H1 (cell line): ENCODE measurements around the gene MYO5B. TPM values are rescaled to one million over a fixed set of nuclear protein-coding genes. Genes with fewer than 3 reads are reported as not detected.

Source experiments
- CTCF ChIA-PET: fragments of 300-600 bp; sonication (Branson Sonifier 250); formaldehyde crosslinking; loops from one replicate; lab custom pipeline; 2021; ENCODE audit not compliant: partially characterized antibody; lab: Charles Lee
- POLR2A ChIA-PET: fragments of 300-600 bp; sonication (Branson Sonifier 250); formaldehyde crosslinking; loops from one replicate; lab custom pipeline; 2021; ENCODE audit warnings: inconsistent platforms; ENCODE audit not compliant: partially characterized antibody; lab: Charles Lee
- DNase-seq, 2 experiments: peaks; one replicate each; pipeline versions ENCODE4 v3.0.0 to v3.0.0-alpha.2; 2010 to 2022; ENCODE audit warnings: low spot score in 2 of 2, low read depth in 1 of 2, mixed read lengths in 1 of 2
- FAIRE-seq: peaks from 2 replicates; lab custom pipeline; 2011; peaks lifted over from hg19 to GRCh38; lab: Jason Lieb, UNC
- H2AFZ ChIP-seq: 2 replicates; pipeline ENCODE4 v1.8.1; 2012; ENCODE audit warnings: low read length, inconsistent platforms
- H2AK5ac ChIP-seq: 2 replicates; pipeline ENCODE4 v1.6.1; 2013; ENCODE audit warnings: low read depth, low read length
- H2BK120ac ChIP-seq: replicated peaks from 2 replicates; pipeline ENCODE3; 2013; ENCODE audit warnings: low read depth, low read length, inconsistent platforms
- H2BK12ac ChIP-seq: 2 replicates; pipeline ENCODE4 v1.6.1; 2013; ENCODE audit warnings: low read depth, low read length
- H2BK15ac ChIP-seq: 2 replicates; pipeline ENCODE4 v1.6.1; 2013; ENCODE audit warnings: low read length
- H2BK20ac ChIP-seq: 2 replicates; pipeline ENCODE4 v1.6.1; 2013; ENCODE audit warnings: low read length
- H2BK5ac ChIP-seq: 2 replicates; pipeline ENCODE4 v1.6.1; 2013; ENCODE audit warnings: low read depth, low read length
- H3K14ac ChIP-seq: 2 replicates; pipeline ENCODE4 v1.6.1; 2013; ENCODE audit warnings: inconsistent platforms; ENCODE audit not compliant: insufficient read length
- H3K18ac ChIP-seq: 2 replicates; pipeline ENCODE4 v1.6.1; 2013; ENCODE audit warnings: low read length; ENCODE audit errors: extremely low read depth
- H3K23ac ChIP-seq: 2 replicates; pipeline ENCODE4 v1.6.1; 2013; ENCODE audit warnings: inconsistent platforms; ENCODE audit not compliant: insufficient read length
- H3K23me2 ChIP-seq: 2 replicates; pipeline ENCODE4 v1.6.1; 2013; ENCODE audit warnings: low read depth, low read length
- H3K27ac ChIP-seq: 2 replicates; pipeline ENCODE4 v1.6.1; 2011; ENCODE audit warnings: low read depth, low read length, inconsistent platforms
- H3K27me3 ChIP-seq, 4 experiments: replicated peaks in 1 of 4; 1 replicate in 1 of 4; 2 replicates in 3 of 4; pipeline versions ENCODE4 v1.6.1 to v1.8.1; 2011 to 2013; ENCODE audit warnings: low read length in 3 of 4, mild to moderate bottlenecking in 3 of 4, inconsistent platforms in 2 of 4, mixed read lengths in 2 of 4, moderate library complexity in 1 of 4; ENCODE audit not compliant: control insufficient read depth in 3 of 4, insufficient read depth in 3 of 4; ENCODE audit errors: extremely low read depth in 1 of 4
- H3K36me3 ChIP-seq, 4 experiments: 2 replicates each; pipeline versions ENCODE4 v1.6.1 to v1.8.1; 2011 to 2013; ENCODE audit warnings: mild to moderate bottlenecking in 4 of 4, low read length in 3 of 4, moderate library complexity in 2 of 4, control low read depth in 1 of 4, inconsistent platforms in 1 of 4; ENCODE audit not compliant: insufficient read depth in 4 of 4, control insufficient read depth in 2 of 4
- H3K4ac ChIP-seq: replicated peaks from 2 replicates; pipeline ENCODE3; 2013; ENCODE audit warnings: low read length, low read depth, mixed read lengths, inconsistent platforms; ENCODE audit not compliant: insufficient read length
- H3K4me1 ChIP-seq, 4 experiments: replicated peaks in 1 of 4; 1 replicate in 1 of 4; 2 replicates in 3 of 4; pipeline versions ENCODE4 v1.6.1 to v1.8.1; 2011 to 2013; ENCODE audit warnings: low read length in 3 of 4, inconsistent platforms in 2 of 4, mixed read lengths in 1 of 4; ENCODE audit not compliant: insufficient read depth in 4 of 4, control insufficient read depth in 3 of 4
- H3K4me2 ChIP-seq, 2 experiments: 2 replicates each; pipeline versions ENCODE4 v1.6.1 to v1.8.1; 2011 to 2013; ENCODE audit warnings: low read depth in 2 of 2, low read length in 2 of 2, control low read depth in 1 of 2, inconsistent platforms in 1 of 2, mild to moderate bottlenecking in 1 of 2; ENCODE audit not compliant: insufficient read depth in 1 of 2
- H3K4me3 ChIP-seq, 4 experiments: fragments of 200-600, 300-600 bp in 1 of 4; sonication (generic), shearing (Covaris generic), sonication (Bioruptor Twin) in 1 of 4; 2 replicates each; pipeline versions ENCODE4 v1.5.1 to v1.8.1; 2011 to 2016; ENCODE audit warnings: low read length in 4 of 4, low read depth in 3 of 4, control low read depth in 2 of 4, inconsistent platforms in 2 of 4, mild to moderate bottlenecking in 2 of 4, mixed read lengths in 1 of 4, moderate library complexity in 1 of 4; ENCODE audit not compliant: insufficient read depth in 2 of 4; ENCODE audit errors: extremely low read depth in 1 of 4
- H3K56ac ChIP-seq: replicated peaks from 2 replicates; pipeline ENCODE3; 2013; ENCODE audit warnings: low read depth, mild to moderate bottlenecking, mixed read lengths, low read length, inconsistent platforms; ENCODE audit not compliant: insufficient read length
- H3K79me1 ChIP-seq: 2 replicates; pipeline ENCODE4 v1.6.1; 2013; ENCODE audit warnings: low read depth, low read length, control low read depth
- H3K79me2 ChIP-seq, 2 experiments: 2 replicates each; pipeline versions ENCODE4 v1.6.1 to v1.8.1; 2012 to 2013; ENCODE audit warnings: low read length in 2 of 2, mild to moderate bottlenecking in 2 of 2, inconsistent platforms in 1 of 2; ENCODE audit not compliant: insufficient read depth in 2 of 2, control insufficient read depth in 1 of 2
- H3K9ac ChIP-seq, 4 experiments: replicated peaks in 1 of 4; 1 replicate in 1 of 4; 2 replicates in 3 of 4; pipeline versions ENCODE4 v1.6.1 to v1.8.1; 2011 to 2013; ENCODE audit warnings: low read depth in 3 of 4, low read length in 3 of 4, control low read depth in 2 of 4, mild to moderate bottlenecking in 2 of 4, moderate library complexity in 2 of 4, inconsistent platforms in 1 of 4; ENCODE audit errors: extremely low read depth in 1 of 4
- H3K9me3 ChIP-seq, 2 experiments: 2 replicates each; pipeline versions ENCODE4 v1.6.1 to v1.8.1; 2012 to 2013; ENCODE audit warnings: mild to moderate bottlenecking in 2 of 2, moderate library complexity in 2 of 2, control low read depth in 1 of 2, inconsistent platforms in 1 of 2, low read depth in 1 of 2, low read length in 1 of 2, mixed read lengths in 1 of 2; ENCODE audit not compliant: insufficient read depth in 2 of 2
- H4K20me1 ChIP-seq, 2 experiments: replicated peaks in 1 of 2; 2 replicates each; pipeline versions ENCODE3 to v1.8.1; 2011 to 2013; ENCODE audit warnings: inconsistent platforms in 2 of 2, low read length in 2 of 2, mild to moderate bottlenecking in 1 of 2; ENCODE audit not compliant: insufficient read depth in 2 of 2, control insufficient read depth in 1 of 2
- H4K5ac ChIP-seq: 2 replicates; pipeline ENCODE4 v1.6.1; 2013; ENCODE audit warnings: low read length, low read depth, mixed read lengths, inconsistent platforms; ENCODE audit not compliant: insufficient read length
- H4K8ac ChIP-seq: 2 replicates; pipeline ENCODE4 v1.8.0; 2013; ENCODE audit warnings: mild to moderate bottlenecking, moderate library complexity, low read length, inconsistent platforms; ENCODE audit not compliant: insufficient read depth; ENCODE audit errors: extremely low read depth
- H4K91ac ChIP-seq: replicated peaks from 2 replicates; pipeline ENCODE3; 2013; ENCODE audit warnings: low read length, mixed read lengths, inconsistent platforms; ENCODE audit not compliant: insufficient read length
- EGR1 ChIP-seq: IDR thresholded peaks from 2 replicates; pipeline ENCODE4 v1.6.1; 2011; ENCODE audit warnings: low read depth, low read length, borderline replicate concordance
- GTF2F1 ChIP-seq: IDR thresholded peaks from 2 replicates; pipeline ENCODE4 v1.6.1; 2012; ENCODE audit warnings: low read depth, low read length, improper control_type of control experiment, borderline replicate concordance
- PHF8 ChIP-seq: fragments of 200-600 bp; sonication (generic); conservative IDR thresholded peaks from 2 replicates; pipeline ENCODE4 v1.7.1; 2012; ENCODE audit warnings: low read depth, mild to moderate bottlenecking, inconsistent platforms, low read length, moderate library complexity
- POLR2A ChIP-seq, 2 experiments: IDR thresholded peaks; 1 replicate in 1 of 2; 2 replicates in 1 of 2; pipeline ENCODE4 v1.6.1; 2011; ENCODE audit warnings: low read depth in 2 of 2, low read length in 2 of 2, mild to moderate bottlenecking in 2 of 2; ENCODE audit errors: control extremely low read depth in 1 of 2
- POU5F1 ChIP-seq: IDR thresholded peaks from 2 replicates; pipeline ENCODE4 v1.6.1; 2011; ENCODE audit warnings: low read depth, mild to moderate bottlenecking, low read length, moderate library complexity
- RAD21 ChIP-seq, 2 experiments: IDR thresholded peaks in 1 of 2; conservative IDR thresholded peaks in 1 of 2; 2 replicates each; pipeline ENCODE4 v1.6.1; 2011; ENCODE audit warnings: low read depth in 2 of 2, low read length in 2 of 2, improper control_type of control experiment in 1 of 2, inconsistent platforms in 1 of 2, mild to moderate bottlenecking in 1 of 2, moderate library complexity in 1 of 2
- RBBP5 ChIP-seq: IDR thresholded peaks from 2 replicates; pipeline ENCODE4 v1.7.1; 2012; ENCODE audit warnings: low read depth, mild to moderate bottlenecking, inconsistent platforms, low read length, moderate library complexity, borderline replicate concordance
- RFX5 ChIP-seq: IDR thresholded peaks from 2 replicates; pipeline ENCODE4 v1.6.1; 2011; ENCODE audit warnings: low read depth, low read length, improper control_type of control experiment, borderline replicate concordance
- SIX5 ChIP-seq: IDR thresholded peaks from 2 replicates; pipeline ENCODE4 v1.6.1; 2011; ENCODE audit warnings: mild to moderate bottlenecking, low read depth, low read length
- SP4 ChIP-seq: IDR thresholded peaks from 2 replicates; pipeline ENCODE4 v1.6.1; 2012; ENCODE audit warnings: low read length, inconsistent platforms
- TEAD4 ChIP-seq: IDR thresholded peaks from 2 replicates; pipeline ENCODE4 v1.6.1; 2012; ENCODE audit warnings: low read depth, low read length, inconsistent platforms, mixed read lengths
- WGBS, 2 experiments: shearing (Covaris generic) in 1 of 2; methylation state at CpG; one replicate each; pipeline versions ENCODE4 v1.1.6 to v1.1.7; 2013 to 2015; ENCODE audit warnings: low lambda C conversion rate in 2 of 2, mixed read lengths in 2 of 2, inconsistent platforms in 1 of 2, low coverage in 1 of 2, missing lambda C conversion rate in 1 of 2; ENCODE audit not compliant: insufficient replicate concordance in 2 of 2, insufficient coverage in 1 of 2, insufficient read length in 1 of 2; ENCODE audit errors: extremely low coverage in 1 of 2, missing lambda C conversion rate in 1 of 2; 5-methylcytosine and 5-hydroxymethylcytosine counted together
- polyA plus RNA-seq, 7 experiments: library from polyadenylated mRNA; depleted of rRNA in 3 of 7; stranded (reverse) in 5 of 7; unstranded in 2 of 7; fragments of >200 nt in 5 of 7; fragments of 200-250 nt in 2 of 7; gene quantifications; 1 replicate in 5 of 7; 2 replicates in 1 of 7; 4 replicates in 1 of 7; pipeline versions ENCODE4 v1.2.1 to v1.2.3, GENCODE V29; 2011 to 2013; ENCODE audit warnings: missing spikeins in 2 of 7, mixed read lengths in 2 of 7
- total RNA-seq: library from RNA; stranded (reverse); fragmentation: NEBNext Ultra II Directional; extraction: Animal tissue kit (Norgen Biotek cat#: 25700); gene quantifications from 2 replicates; pipeline ENCODE4 v1.2.1, GENCODE V29; 2021
- TF ChIP-seq, protein P1 (sequence below): IDR thresholded peaks from 2 replicates; pipeline ENCODE4 v1.6.1; 2012; ENCODE audit warnings: inconsistent platforms
- TF ChIP-seq, protein P2 (sequence below): IDR thresholded peaks from 2 replicates; pipeline ENCODE4 v1.6.1; 2012; ENCODE audit warnings: inconsistent platforms

The MYO5B gene
- total and polyA plus RNA-seq, 2 of the 8 experiments (the other 6 are each of a cell fraction or from before 2014, with no cell fraction given) = 6.4 to 7.7 TPM

DNA sequence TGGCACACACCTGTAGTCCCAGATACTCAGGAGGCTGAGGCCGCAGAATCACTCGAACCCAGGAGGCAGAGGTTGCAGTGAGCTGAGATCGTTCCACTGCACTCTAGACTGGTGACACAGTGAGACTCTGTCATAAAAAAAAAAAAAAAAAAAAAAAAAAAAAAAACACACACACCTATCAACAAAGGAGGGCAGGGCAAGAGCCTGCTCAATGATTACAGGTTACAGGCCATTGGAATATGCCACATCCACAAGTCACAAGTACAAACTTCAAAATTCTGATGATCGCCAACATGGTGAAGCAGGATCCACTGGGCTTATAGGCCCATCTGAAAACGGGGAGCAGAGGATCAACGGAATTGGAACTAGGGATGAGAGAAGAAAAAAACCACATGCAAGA is 6.3 kb downstream of the MYO5B start:
- Histone ChIP-seq H3K23ac (no peak overlapping the region), H3K27me3 (peaks cover 12 to 26% (median 21%) of the 10 kb centered on the region in 4 experiments)
- FAIRE-seq = no peak
- TF ChIP-seq, protein P1, sequence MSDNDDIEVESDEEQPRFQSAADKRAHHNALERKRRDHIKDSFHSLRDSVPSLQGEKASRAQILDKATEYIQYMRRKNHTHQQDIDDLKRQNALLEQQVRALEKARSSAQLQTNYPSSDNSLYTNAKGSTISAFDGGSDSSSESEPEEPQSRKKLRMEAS = no peak
- TF ChIP-seq GTF2F1 = no peak
- TF ChIP-seq RBBP5 = no peak
- TF ChIP-seq SP4 = no peak
- TF ChIP-seq POU5F1 = no peak
- TF ChIP-seq SIX5 = no peak
- no peak for TF ChIP-seq RAD21 (IDR thresholded peaks at IDR 0.05 in 1 of 2, conservative IDR thresholded peaks at IDR 0.05 in 1 of 2; ENCODE audit: low read depth in 2 of 2, low read length in 2 of 2)
- no peak for TF ChIP-seq PHF8
- no peak for TF ChIP-seq POLR2A (IDR thresholded peaks at IDR 0.05; ENCODE audit: control extremely low read depth in 1 of 2, low read depth in 2 of 2, low read length in 2 of 2)
- TF ChIP-seq EGR1 = no peak
- TF ChIP-seq, protein P2, sequence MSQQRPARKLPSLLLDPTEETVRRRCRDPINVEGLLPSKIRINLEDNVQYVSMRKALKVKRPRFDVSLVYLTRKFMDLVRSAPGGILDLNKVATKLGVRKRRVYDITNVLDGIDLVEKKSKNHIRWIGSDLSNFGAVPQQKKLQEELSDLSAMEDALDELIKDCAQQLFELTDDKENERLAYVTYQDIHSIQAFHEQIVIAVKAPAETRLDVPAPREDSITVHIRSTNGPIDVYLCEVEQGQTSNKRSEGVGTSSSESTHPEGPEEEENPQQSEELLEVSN = no peak
- TF ChIP-seq TEAD4 = no peak
- TF ChIP-seq RFX5 = no peak

More for the DNA sequence above, 6.3 kb downstream of the MYO5B start:
- Histone ChIP-seq H2AFZ (no peak overlapping the region), H2BK20ac (no peak overlapping the region), H3K79me2 (no peaks in the 10 kb centered on the region), H3K4me2 (no peak overlapping the region), H2BK12ac (no peak overlapping the region), H3K36me3 (no peaks in the 10 kb centered on the region), H3K14ac (no peak overlapping the region), H3K27ac (no peak overlapping the region), H3K9me3 (no peaks in the 10 kb centered on the region), H3K9ac (no peak overlapping the region), H2BK15ac (no peak overlapping the region), H2AK5ac (no peak overlapping the region), H3K4me3 (no peak overlapping the region), H2BK5ac (no peak overlapping the region), H3K4me1 (peaks cover 0 to 6% (median 6%) of the 10 kb centered on the region in 4 experiments; a peak in 4 of 7 replicates), H3K79me1 (no peaks in the 10 kb centered on the region), H4K91ac (no peak overlapping the region), H2BK120ac (no peak overlapping the region), H4K8ac (no peak overlapping the region), H4K5ac (no peak overlapping the region), H3K18ac (no peak overlapping the region), H3K23me2 (peaks cover 5% of the 10 kb centered on the region; the same call in 1 of the 2 replicates), H3K4ac (no peak overlapping the region), H4K20me1 (peaks cover 4% of the 10 kb centered on the region in 2 experiments), H3K56ac (no peak overlapping the region)
- ChIA-PET CTCF (interaction anchor here (0.6 to 3.1 kb wide), 5 partner anchors 9 to 381 kb away, joined by 3 to 10 read pairs (median 3); no protein-coding TSS in a partner anchor), POLR2A (no interaction called here)
- 97% methylated on average over 6 of the region's 6 CpGs; no CpG with 5 or more reads in 1 of the 2 experiments for WGBS, 2 experiments
- no peak for DNase-seq
